GM19240 (cell line): ENCODE data around the gene ST8SIA2.

ENCODE experiments used
- DNase-seq: peaks from one replicate; pipeline ENCODE4 v3.0.0; 2011; ENCODE audit warnings: low spot score; ENCODE audit not compliant: insufficient read length

Gene ST8SIA2

DNA sequence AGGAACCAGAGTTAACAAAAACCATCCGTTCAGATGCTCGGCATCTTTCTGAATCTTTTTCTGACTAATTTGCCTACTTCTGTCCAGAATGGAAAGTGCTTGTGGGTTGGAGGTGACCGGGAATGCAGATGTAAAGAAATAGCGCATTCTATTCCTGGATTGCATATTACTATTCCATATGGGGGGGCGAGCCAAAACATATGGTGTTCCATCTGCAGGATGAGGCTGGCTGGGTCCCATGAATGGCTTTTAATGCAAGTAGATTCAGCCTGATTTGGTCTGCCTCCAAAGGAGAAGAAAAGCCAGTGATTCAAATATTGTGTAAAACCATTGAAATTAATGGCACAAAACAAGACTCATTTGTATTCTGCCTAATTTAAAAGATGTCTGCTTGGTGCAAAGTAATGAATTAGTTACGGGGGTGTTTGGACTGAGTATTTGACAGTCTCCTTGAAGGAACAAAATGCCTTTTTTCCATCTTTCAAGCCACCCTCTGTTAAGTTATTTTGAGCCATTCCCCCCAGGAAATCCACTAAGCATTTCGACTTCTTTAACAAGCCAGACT, 99.0 kb downstream of the ST8SIA2 start:
- no peak for DNase-seq

- DNase-seq = no peak
Observed at GRCh38 chr15:92494806-92495336, 101.2 kb downstream of the ST8SIA2 start.

GRCh38 chr15:92495446-92495845, 101.8 kb downstream of the ST8SIA2 start:
- DNase-seq = no peak

- no peak for DNase-seq
Observed at GRCh38 chr15:92499731-92500530, 106.2 kb downstream of the ST8SIA2 start.

- DNase-seq = no peak
Observed at GRCh38 chr15:92502336-92502735, 108.7 kb downstream of the ST8SIA2 start.

- DNase-seq = no peak
Observed at GRCh38 chr15:92502930-92503857, 109.5 kb downstream of the ST8SIA2 start.

- no peak for DNase-seq
Observed at GRCh38 chr15:92503889-92504288, 110.2 kb downstream of the ST8SIA2 start.

- DNase-seq = no peak
Observed at GRCh38 chr15:92505611-92506010, 111.9 kb downstream of the ST8SIA2 start.

GRCh38 chr15:92506506-92506905, 112.8 kb downstream of the ST8SIA2 start:
- no peak for DNase-seq

GRCh38 chr15:92510163-92510882, 116.6 kb downstream of the ST8SIA2 start:
- no peak for DNase-seq
